Heart right ventricle (tissue), 16 donors: Measurements from ENCODE around the gene WDR31. TPM values are rescaled to one million over a fixed set of nuclear protein-coding genes. Genes with fewer than 3 reads are reported as not detected.

Experiments used
- ATAC-seq, 8 donors: fragments of 200-7000 bp; cut with Tn5 transposase; one replicate each; pipeline ENCODE4 v1.9.1; 2020; ENCODE audit warnings: mild to moderate bottlenecking in 8 of 8, moderate library complexity in 8 of 8, moderate number of reproducible peaks in 1 of 8
- DNase-seq, 2 donors: peaks; one replicate each; pipeline ENCODE4 v3.0.0-alpha.2; 2020
- H3K27ac ChIP-seq, 10 donors: fragments of 200-600 bp; sonication (generic) in 2 of 10; one replicate each; pipeline versions ENCODE4 v1.5.0 to v1.8.0; 2020 to 2022; ENCODE audit warnings: mild to moderate bottlenecking in 3 of 10
- H3K27me3 ChIP-seq, 7 donors: fragments of 200-600 bp; one replicate each; pipeline ENCODE4 v1.8.0; 2021 to 2022; ENCODE audit warnings: mild to moderate bottlenecking in 2 of 7
- H3K36me3 ChIP-seq, 9 donors: fragments of 200-600 bp; sonication (generic) in 1 of 9; one replicate each; pipeline versions ENCODE4 v1.5.0 to v1.8.0; 2020 to 2022; ENCODE audit warnings: mild to moderate bottlenecking in 2 of 9
- H3K4me1 ChIP-seq, 9 donors: fragments of 200-600 bp; sonication (generic) in 1 of 9; one replicate each; pipeline versions ENCODE4 v1.5.0 to v1.8.0; 2020 to 2022; ENCODE audit warnings: mild to moderate bottlenecking in 4 of 9
- H3K4me3 ChIP-seq, 10 donors: fragments of 200-600 bp; sonication (generic) in 2 of 10; one replicate each; pipeline versions ENCODE4 v1.5.0 to v1.8.0; 2020 to 2022; ENCODE audit warnings: mild to moderate bottlenecking in 7 of 10, moderate library complexity in 2 of 10
- H3K9me3 ChIP-seq, 11 donors: fragments of 200-600 bp in 10 of 11; sonication (generic) in 2 of 11; one replicate each; pipeline versions ENCODE4 v1.5.0 to v1.8.0; 2013 to 2022; ENCODE audit warnings: mild to moderate bottlenecking in 2 of 11, control low read depth in 1 of 11, moderate library complexity in 1 of 11
- WGBS, 2 donors: extraction: QIAGEN DNeasy Blood & Tissue Kit; methylation state at CpG; one replicate each; pipeline ENCODE4 v1.1.7; 2013; ENCODE audit warnings: inconsistent platforms in 1 of 2; 5-methylcytosine and 5-hydroxymethylcytosine counted together
- intact Hi-C, 10 donors: fragments of 100-400 bp; cut with DNase I; formaldehyde crosslinking; loops; one replicate each; pipeline versions ENCODE4 v1.11.1 to v1.14.2; 2022
- polyA plus RNA-seq, 2 donors: library from polyadenylated mRNA; stranded (reverse); fragments of 200-250 nt; gene quantifications; one replicate each; pipeline ENCODE4 v1.2.3, GENCODE V29; 2013
- total RNA-seq, 10 donors: library from RNA; stranded (reverse); fragmentation: NEBNext Ultra II Directional in 3 of 10; extraction: Animal tissue kit (Norgen Biotek cat#: 25700) in 3 of 10; gene quantifications; one replicate each; pipeline versions ENCODE4 v1.2.1 to v1.2.4, GENCODE V29; 2021 to 2023
- TF ChIP-seq, protein P1 (sequence below), 9 donors: fragments of 200-600 bp; sonication (generic) in 2 of 9; IDR thresholded peaks; one replicate each; pipeline versions ENCODE4 v1.5.0 to v1.8.0; 2021 to 2022; ENCODE audit warnings: antibody characterized with exemption in 9 of 9, mild to moderate bottlenecking in 5 of 9, moderate library complexity in 1 of 9
- donor health status: Arrhythmogenic right ventricular cardiomyopathy.
- donor health status: ischemic (EF 13 %, LVEDD 7.1; RV severe dilation, severe dysfunction).
- donor health status: healthy with polysubstance abuse.
- donor health status: DM: no; HTN: yes; CAD: no.
- donor health status: DM: no; HTN: no; CAD: no.
- donor health status: ischemic (EF 25% LVEDD 6.9; RV normal size, moderate dysfunction).
- donor health status: ischemic (EF 25% LVEDD 5.7; RV mildly dilated, moderate dysfunction).
- donor health status: healthy.
- donor health status: DM: yes; HTN: yes; CAD: no.
- donor health status: Ischemic cardiomyopathy.
- donor health status: ischemic (EF 35%, LVEDD 5.7; RV mildly dilated, moderate dysfunction).
- donor health status: nonischemic (EF 11% LVEDD 7.7; RV severe dilation, severe dysfunction).
- donor health status: DM: yes; HTN: yes; CAD: no.
- donor health status: PGD.
- donor health status: ischemic (EF 29% LVEDD 5.4; RV normal size, mild dysfunction).
- donor health status: nonischemic (EF 23%, LVEDD 6.1; RV moderate dilation, normal function).

The WDR31 gene
- total and polyA plus RNA-seq, 12 donors = 3.4 to 29.0 (median 18.1) TPM

GRCh38 chr9:113311961-113312360 lies 28.1 kb downstream of the WDR31 start:
- ATAC-seq = no peak

GRCh38 chr9:113310538-113310937 lies 29.5 kb downstream of the WDR31 start:
- Histone ChIP-seq H3K27me3 (no peaks in the 10 kb centered on the region), H3K9me3 (no peaks in the 10 kb centered on the region), H3K36me3 (no peaks in the 10 kb centered on the region), H3K4me3 (no peak overlapping the region), H3K4me1 (peaks cover 0 to 28% (median 18%) of the 10 kb centered on the region in 9 donors), H3K27ac (peak overlapping the region in 8 of 10 donors; percentile 15 to 77 (median 68))
- TF ChIP-seq, protein P1, sequence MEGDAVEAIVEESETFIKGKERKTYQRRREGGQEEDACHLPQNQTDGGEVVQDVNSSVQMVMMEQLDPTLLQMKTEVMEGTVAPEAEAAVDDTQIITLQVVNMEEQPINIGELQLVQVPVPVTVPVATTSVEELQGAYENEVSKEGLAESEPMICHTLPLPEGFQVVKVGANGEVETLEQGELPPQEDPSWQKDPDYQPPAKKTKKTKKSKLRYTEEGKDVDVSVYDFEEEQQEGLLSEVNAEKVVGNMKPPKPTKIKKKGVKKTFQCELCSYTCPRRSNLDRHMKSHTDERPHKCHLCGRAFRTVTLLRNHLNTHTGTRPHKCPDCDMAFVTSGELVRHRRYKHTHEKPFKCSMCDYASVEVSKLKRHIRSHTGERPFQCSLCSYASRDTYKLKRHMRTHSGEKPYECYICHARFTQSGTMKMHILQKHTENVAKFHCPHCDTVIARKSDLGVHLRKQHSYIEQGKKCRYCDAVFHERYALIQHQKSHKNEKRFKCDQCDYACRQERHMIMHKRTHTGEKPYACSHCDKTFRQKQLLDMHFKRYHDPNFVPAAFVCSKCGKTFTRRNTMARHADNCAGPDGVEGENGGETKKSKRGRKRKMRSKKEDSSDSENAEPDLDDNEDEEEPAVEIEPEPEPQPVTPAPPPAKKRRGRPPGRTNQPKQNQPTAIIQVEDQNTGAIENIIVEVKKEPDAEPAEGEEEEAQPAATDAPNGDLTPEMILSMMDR (IDR thresholded peaks at IDR 0.05) = no peak
- intact Hi-C loops = loop anchor here in 6 of 10 donors (2.0 to 10.0 kb wide), 5 partner anchors 92 to 347 kb away; partner anchors contain the start of genes ALAD (in 2 of the 6), C9orf43 (in 1 of the 6) and POLE3 (in 1 of the 6)
- WGBS, 2 donors = 16 to 19% methylated on average over 3 of the region's 3 CpGs
- DNase-seq (peak; percentile 11 to 35), ATAC-seq (peak; percentile 70 to 92 (median 80))

More at GRCh38 chr9:113311961-113312360, 28.1 kb downstream of the WDR31 start:
- Histone ChIP-seq H3K27me3 (no peaks in the 10 kb centered on the region), H3K4me1 (peaks cover 0 to 28% (median 18%) of the 10 kb centered on the region in 9 donors), H3K27ac (no peak overlapping the region), H3K9me3 (no peaks in the 10 kb centered on the region), H3K36me3 (peaks cover 0 to 8% (median 0%) of the 10 kb centered on the region in 9 donors), H3K4me3 (no peak overlapping the region)
- TF ChIP-seq, protein P1 (IDR thresholded peaks at IDR 0.05) = no peak
- intact Hi-C loops = loop anchor here in 6 of 10 donors (2.0 to 10.0 kb wide), 5 partner anchors 90 to 345 kb away; partner anchors contain the start of genes ALAD (in 2 of the 6), C9orf43 (in 1 of the 6) and POLE3 (in 1 of the 6)
- no peak for DNase-seq
- WGBS, 2 donors = 75 to 84% methylated on average over 3 of the region's 3 CpGs

DNA sequence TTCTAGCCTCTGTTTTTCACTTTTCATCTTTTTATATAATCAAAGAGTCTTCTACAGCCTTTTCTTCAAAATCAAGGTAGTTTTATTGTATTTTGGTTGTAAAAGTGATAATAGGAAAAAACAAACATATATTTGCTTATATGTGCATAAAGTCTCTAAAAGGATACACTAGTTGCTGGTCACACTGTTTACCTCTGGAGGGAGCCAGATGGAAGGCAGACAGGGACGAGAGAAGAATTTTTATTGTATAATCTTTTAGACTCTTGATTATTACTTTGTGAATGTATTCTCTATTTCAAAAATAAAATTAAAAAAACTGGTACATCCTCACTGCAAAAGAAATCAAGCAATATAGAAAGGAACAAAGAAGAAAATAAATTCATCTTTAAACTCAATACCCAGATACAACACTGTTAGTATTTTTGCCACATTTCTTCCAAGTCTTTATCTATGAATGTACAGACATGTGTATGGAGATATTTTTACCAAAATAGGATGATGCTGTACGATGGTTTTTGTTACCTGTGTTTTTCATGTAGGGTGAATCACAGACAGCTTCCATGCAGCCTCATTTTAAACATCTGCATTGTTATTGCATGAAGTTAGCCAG lies 30.8 kb downstream of the WDR31 start:
- TF ChIP-seq, protein P1 (IDR thresholded peaks at IDR 0.05) = peak; percentile 41 to 80 (median 66)
- H3K27ac ChIP-seq = peak overlapping the region in 3 of 10 donors; percentile 71 to 77 (median 74)
- intact Hi-C loops = loop anchor here in 7 of 10 donors (1.0 to 10.0 kb wide), 6 partner anchors 93 to 348 kb away; partner anchors contain the start of gene ALAD (in 2 of the 7)
- ATAC-seq (peak in 3 of 8 donors; percentile 69 to 76 (median 72)), DNase-seq (peak in 1 of 2 donors; percentile 34)
- H3K27me3 ChIP-seq = no peaks in the 10 kb centered on the region
- H3K4me1 ChIP-seq = peaks cover 0 to 28% (median 18%) of the 10 kb centered on the region in 9 donors
- no peaks in the 10 kb centered on the region for H3K9me3 ChIP-seq
- no peaks in the 10 kb centered on the region for H3K36me3 ChIP-seq
- no peak overlapping the region for H3K4me3 ChIP-seq
- WGBS, 2 donors = 1 to 3% methylated on average over 2 of the region's 2 CpGs

- WGBS, 2 donors = 58 to 65% methylated on average over 8 of the region's 8 CpGs
- no peak overlapping the region for H3K4me3 ChIP-seq
- DNase-seq (no peak), ATAC-seq (no peak)
- no peaks in the 10 kb centered on the region for H3K27me3 ChIP-seq
- TF ChIP-seq, protein P1 (IDR thresholded peaks at IDR 0.05) = no peak
- H3K9me3 ChIP-seq = no peaks in the 10 kb centered on the region
- intact Hi-C loops = loop anchor here in 4 of 10 donors (5.0 to 10.0 kb wide), 3 partner anchors 95 to 350 kb away; partner anchors contain the start of gene ALAD (in 2 of the 4)
- no peaks in the 10 kb centered on the region for H3K36me3 ChIP-seq
- H3K27ac ChIP-seq = no peak overlapping the region
- peaks cover 0 to 28% (median 18%) of the 10 kb centered on the region in 9 donors for H3K4me1 ChIP-seq
These were observed 32.6 kb downstream of the WDR31 start for GRCh38 chr9:113307396-113307975.
